HG02642 (cell line): Measurements from ENCODE around the gene RAB35.
A peak's percentile ranks its signal among the peaks of the same experiment; 100 is the strongest.

ENCODE experiments used
- ATAC-seq: cut with Tn5 transposase; IDR thresholded peaks from one replicate; pipeline ENCODE4 v1.9.1; 2021; ENCODE audit warnings: mild to moderate bottlenecking; ENCODE audit not compliant: unreplicated experiment, poor library complexity

RAB35 gene

GRCh38 chr12:120134307-120134980, 17.9 kb upstream of the RAB35 start:
- no peak for ATAC-seq

GRCh38 chr12:120132863-120133385, 16.4 kb upstream of the RAB35 start:
- ATAC-seq: peak; percentile 90

GRCh38 chr12:120132054-120132836, 15.7 kb upstream of the RAB35 start:
- ATAC-seq: no peak

- ATAC-seq: no peak
These were observed 14.6 kb upstream of the RAB35 start for GRCh38 chr12:120131116-120131515.

- ATAC-seq: no peak
These were observed 13.5 kb upstream of the RAB35 start for GRCh38 chr12:120130011-120130410.

- no peak for ATAC-seq
These were observed 10.1 kb upstream of the RAB35 start for GRCh38 chr12:120126635-120127005.

- ATAC-seq: no peak
These were observed 9.5 kb upstream of the RAB35 start for GRCh38 chr12:120125792-120126634.

- no peak for ATAC-seq
These were observed 8.5 kb upstream of the RAB35 start for GRCh38 chr12:120125029-120125428.

- peak; percentile 30 for ATAC-seq
These were observed 5.3 kb upstream of the RAB35 start for GRCh38 chr12:120121766-120122293.

- ATAC-seq: no peak
These were observed 4.8 kb upstream of the RAB35 start for GRCh38 chr12:120121343-120121742.

GRCh38 chr12:120119271-120119973, 2.9 kb upstream of the RAB35 start:
- peak; percentile 18 for ATAC-seq

- no peak for ATAC-seq
These were observed 1.9 kb upstream of the RAB35 start for GRCh38 chr12:120118321-120119061.

GRCh38 chr12:120117961-120118320, 1.4 kb upstream of the RAB35 start:
- ATAC-seq: no peak

GRCh38 chr12:120116792-120117651, 469 bp upstream of the RAB35 start:
- peak; percentile 61 for ATAC-seq

GRCh38 chr12:120115692-120116440, 687 bp downstream of the RAB35 start:
- ATAC-seq: no peak

GRCh38 chr12:120115066-120115465, 1.5 kb downstream of the RAB35 start:
- ATAC-seq: no peak
